Natural killer cell (primary cell): ENCODE measurements around the gene DMBT1. TPM values are rescaled to one million over a fixed set of nuclear protein-coding genes. Genes with fewer than 3 reads are reported as not detected.

ENCODE experiments used
- ATAC-seq, 3 donors: fragments of 150-1000 bp in 2 of 3; fragments of 200-7000 bp in 1 of 3; cut with Tn5 transposase; 1 replicate in 1 of 3; 2 replicates in 2 of 3; pipeline ENCODE4 v1.10.0; 2021; ENCODE audit warnings: mild to moderate bottlenecking in 2 of 3, moderate library complexity in 2 of 3
- DNase-seq, 2 donors: peaks; one replicate each; pipeline versions ENCODE4 v3.0.0 to v3.0.0-alpha.2; 2013 to 2021; ENCODE audit warnings: mixed read lengths in 1 of 2
- H3K27ac ChIP-seq: one replicate; pipeline ENCODE4 v1.5.1; 2013; ENCODE audit warnings: mild to moderate bottlenecking, low read length
- H3K27me3 ChIP-seq: one replicate; pipeline ENCODE4 v1.6.1; 2013; ENCODE audit warnings: low read length; ENCODE audit not compliant: control insufficient read depth, insufficient read depth
- H3K36me3 ChIP-seq: one replicate; pipeline ENCODE4 v1.6.1; 2013; ENCODE audit warnings: low read length; ENCODE audit not compliant: control insufficient read depth, insufficient read depth
- H3K4me1 ChIP-seq: one replicate; pipeline ENCODE4 v1.6.1; 2013; ENCODE audit warnings: low read length; ENCODE audit not compliant: control insufficient read depth, insufficient read depth
- H3K4me3 ChIP-seq: one replicate; pipeline ENCODE4 v1.5.1; 2013; ENCODE audit warnings: low read length
- H3K9me3 ChIP-seq: one replicate; pipeline ENCODE4 v1.6.1; 2013; ENCODE audit warnings: low read length; ENCODE audit not compliant: control insufficient read depth, insufficient read depth
- H3K27ac Mint-ChIP-seq, 2 donors: one replicate each; pipeline ENCODE4 v1.8.0; 2022; ENCODE audit warnings: mild to moderate bottlenecking in 2 of 2, mixed read lengths in 2 of 2, moderate library complexity in 1 of 2
- H3K27me3 Mint-ChIP-seq, 2 donors: one replicate each; pipeline ENCODE4 v1.8.0; 2022; ENCODE audit warnings: low read depth in 2 of 2, mixed read lengths in 2 of 2
- H3K36me3 Mint-ChIP-seq: one replicate; pipeline ENCODE4 v1.8.0; 2022; ENCODE audit warnings: mixed read lengths
- H3K4me1 Mint-ChIP-seq, 2 donors: one replicate each; pipeline ENCODE4 v1.8.0; 2022; ENCODE audit warnings: mixed read lengths in 2 of 2
- H3K4me3 Mint-ChIP-seq: one replicate; pipeline ENCODE4 v1.8.0; 2022; ENCODE audit warnings: mild to moderate bottlenecking, moderate library complexity, mixed read lengths
- H3K9me3 Mint-ChIP-seq, 2 donors: one replicate each; pipeline ENCODE4 v1.8.0; 2022; ENCODE audit warnings: mixed read lengths in 2 of 2
- CTCF ChIP-seq: fragments of 200-600 bp; IDR thresholded peaks from one replicate; pipeline ENCODE4 v1.8.0; 2022; ENCODE audit warnings: antibody characterized with exemption
- WGBS: methylation state at CpG from one replicate; pipeline ENCODE4 v1.1.7; 2013; ENCODE audit warnings: missing lambda C conversion rate; ENCODE audit not compliant: insufficient coverage; 5-methylcytosine and 5-hydroxymethylcytosine counted together
- intact Hi-C: fragments of 100-400 bp; cut with micrococcal nuclease; formaldehyde crosslinking; loops from one replicate; pipeline ENCODE4 v1.14.2; 2022
- total RNA-seq, 4 donors: library from RNA; stranded (reverse); fragments of 120-200 nt in 1 of 4; gene quantifications; one replicate each; pipeline versions ENCODE4 v1.2.3 to v1.2.4, GENCODE V29; 2013 to 2022

Gene DMBT1
- total RNA-seq, 3 donors from 2014 or later (not counting 1 experiment from before 2014, with no cell fraction given) = not detected

GRCh38 chr10:122673269-122673668, 112.7 kb downstream of the DMBT1 start:
- no peak overlapping the region for H3K27ac Mint-ChIP-seq
- H3K27ac ChIP-seq = no peak overlapping the region
- no peak for DNase-seq
- H3K4me1 ChIP-seq = no peaks in the 10 kb centered on the region
- TF ChIP-seq CTCF = no peak
- no peak for ATAC-seq
- no peaks in the 10 kb centered on the region for H3K27me3 ChIP-seq
- no peaks in the 10 kb centered on the region for H3K4me1 Mint-ChIP-seq
- no peaks in the 10 kb centered on the region for H3K9me3 Mint-ChIP-seq
- peaks cover 9 to 27% of the 10 kb centered on the region in 2 donors for H3K27me3 Mint-ChIP-seq
- H3K36me3 Mint-ChIP-seq = no peaks in the 10 kb centered on the region
- no peaks in the 10 kb centered on the region for H3K9me3 ChIP-seq
- 54% methylated on average over 6 of the region's 6 CpGs for WGBS
- no peak overlapping the region for H3K4me3 ChIP-seq
- intact Hi-C loops = no loop called here
- H3K4me3 Mint-ChIP-seq = no peak overlapping the region
- no peaks in the 10 kb centered on the region for H3K36me3 ChIP-seq

- ATAC-seq (no peak), DNase-seq (no peak)
- WGBS = 78% methylated on average over 5 of the region's 5 CpGs
- Histone ChIP-seq H3K36me3 (no peaks in the 10 kb centered on the region), H3K9me3 (no peaks in the 10 kb centered on the region), H3K27ac (no peak overlapping the region), H3K27me3 (no peaks in the 10 kb centered on the region), H3K4me3 (no peak overlapping the region), H3K4me1 (no peaks in the 10 kb centered on the region)
- peaks cover 9 to 23% of the 10 kb centered on the region in 2 donors for H3K27me3 Mint-ChIP-seq
- no peak overlapping the region for H3K4me3 Mint-ChIP-seq
- TF ChIP-seq CTCF = no peak
- no peak overlapping the region for H3K27ac Mint-ChIP-seq
- intact Hi-C loops = no loop called here
- H3K9me3 Mint-ChIP-seq = no peaks in the 10 kb centered on the region
- no peaks in the 10 kb centered on the region for H3K4me1 Mint-ChIP-seq
- H3K36me3 Mint-ChIP-seq = no peaks in the 10 kb centered on the region
These were observed 113.2 kb downstream of the DMBT1 start for GRCh38 chr10:122673731-122674130.

DNA sequence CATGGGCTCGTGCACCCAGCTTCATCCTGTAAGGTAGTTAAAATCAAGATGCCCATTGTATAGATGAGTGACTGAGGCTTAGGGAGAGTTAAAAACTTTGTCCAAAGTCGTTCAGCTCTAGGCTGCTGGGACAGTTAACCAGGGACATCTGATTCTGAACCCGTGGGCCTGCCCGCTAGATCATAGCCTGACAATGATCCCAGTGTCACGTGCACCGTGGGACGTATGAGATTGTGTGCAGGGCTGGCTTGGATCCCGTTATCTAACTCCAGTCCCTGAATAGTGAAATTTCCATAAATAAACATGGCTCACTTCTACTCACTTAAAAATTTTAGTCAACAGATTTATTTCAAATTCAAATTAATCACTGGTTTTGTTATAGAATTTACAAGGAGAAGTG, 114.2 kb downstream of the DMBT1 start:
- no peak for TF ChIP-seq CTCF
- Histone ChIP-seq H3K4me1 (no peaks in the 10 kb centered on the region), H3K27me3 (no peaks in the 10 kb centered on the region), H3K36me3 (no peaks in the 10 kb centered on the region), H3K9me3 (no peaks in the 10 kb centered on the region), H3K4me3 (no peak overlapping the region), H3K27ac (no peak overlapping the region)
- Mint-ChIP-seq H3K4me3 (no peak overlapping the region), H3K27me3 (peaks cover 9 to 21% of the 10 kb centered on the region in 2 donors), H3K4me1 (no peaks in the 10 kb centered on the region), H3K36me3 (no peaks in the 10 kb centered on the region), H3K27ac (no peak overlapping the region), H3K9me3 (no peaks in the 10 kb centered on the region)
- WGBS = 72% methylated on average over 8 of the region's 8 CpGs
- no peak for DNase-seq
- ATAC-seq = no peak
- intact Hi-C loops = no loop called here

- no peak overlapping the region for H3K27ac ChIP-seq
- no peaks in the 10 kb centered on the region for H3K27me3 ChIP-seq
- no peak for DNase-seq
- Mint-ChIP-seq H3K27me3 (peaks cover 9 to 21% of the 10 kb centered on the region in 2 donors), H3K27ac (no peak overlapping the region), H3K9me3 (no peaks in the 10 kb centered on the region), H3K4me3 (no peak overlapping the region), H3K36me3 (no peaks in the 10 kb centered on the region), H3K4me1 (no peaks in the 10 kb centered on the region)
- ATAC-seq = no peak
- H3K36me3 ChIP-seq = no peaks in the 10 kb centered on the region
- H3K9me3 ChIP-seq = no peaks in the 10 kb centered on the region
- WGBS = 62% methylated on average over 2 of the region's 2 CpGs
- no peak overlapping the region for H3K4me3 ChIP-seq
- intact Hi-C loops = no loop called here
- no peaks in the 10 kb centered on the region for H3K4me1 ChIP-seq
- TF ChIP-seq CTCF = no peak
These were observed 114.7 kb downstream of the DMBT1 start for GRCh38 chr10:122675278-122675677.
